ENCODE results near the gene NFYC. TPM values are rescaled to one million over a fixed set of nuclear protein-coding genes. Genes with fewer than 3 reads are reported as not detected.

NFYC gene
- total RNA-seq, 1 experiment from 2014 or later, result 63.3 TPM

DNA sequence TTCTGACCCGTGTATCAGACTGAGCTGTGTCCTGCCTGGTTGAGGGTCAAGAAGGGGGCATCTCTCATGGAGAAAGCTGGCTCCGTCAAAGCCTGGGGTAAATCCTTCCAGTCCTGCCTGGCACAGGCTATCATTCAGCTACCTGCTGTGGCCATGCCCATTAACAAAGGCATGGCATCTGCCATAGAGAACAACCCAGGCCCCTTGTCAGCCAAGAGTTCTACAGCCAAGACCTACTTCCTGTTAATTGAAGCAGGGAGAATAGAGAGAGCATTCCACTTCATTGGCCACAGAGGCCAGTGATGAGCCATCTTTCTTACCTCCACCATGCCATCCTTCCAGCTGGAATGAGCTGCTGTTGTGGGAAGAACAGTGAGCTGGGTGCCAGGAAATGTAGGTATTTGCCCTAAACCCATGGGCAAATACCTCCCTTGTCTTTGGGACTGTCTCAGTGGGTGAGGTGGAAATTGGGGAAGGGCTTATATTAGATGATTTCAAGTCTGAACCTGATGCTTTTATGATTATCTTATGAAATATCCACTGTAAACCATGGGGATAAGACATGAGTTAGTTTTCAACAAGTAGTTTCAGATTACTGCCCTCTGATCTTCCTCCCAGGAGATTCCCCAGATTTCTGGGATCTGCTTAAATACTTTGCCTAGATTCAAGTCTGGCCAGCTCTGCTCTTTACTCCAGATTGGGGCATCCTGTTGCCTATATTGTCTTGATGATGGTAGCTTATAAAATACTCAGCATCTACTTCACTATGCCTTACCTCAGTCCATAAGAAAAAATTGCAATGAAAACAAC lies 80.8 kb downstream of the NFYC start:
- Histone ChIP-seq H3K9me3 (ENCODE audit: control insufficient read depth in 1 of 2, insufficient read depth in 1 of 2, low read depth in 1 of 2, low read length in 2 of 2) (no peaks in the 10 kb centered on the region), H3K9me2 (ENCODE audit: insufficient read depth) (no peaks in the 10 kb centered on the region), H3K79me2 (ENCODE audit: insufficient read depth, low read length) (no peaks in the 10 kb centered on the region), H3K27ac (ENCODE audit: low read depth, low read length) (no peak overlapping the region), H3K27me3 (ENCODE audit: insufficient read depth, low read length) (no peaks in the 10 kb centered on the region), H4K20me1 (ENCODE audit: insufficient read depth) (no peaks in the 10 kb centered on the region), H3K4me2 (ENCODE audit: low read length) (no peak overlapping the region), H3K4me1 (ENCODE audit: control insufficient read depth in 1 of 2, insufficient read depth in 2 of 2, low read length in 2 of 2) (no peaks in the 10 kb centered on the region), H3K4me3 (replicated peaks in 1 of 2; ENCODE audit: low read depth in 1 of 2, low read length in 2 of 2) (no peak overlapping the region), H3K9ac (ENCODE audit: low read length) (no peak overlapping the region), H3K36me3 (ENCODE audit: control insufficient read depth in 1 of 2, insufficient read depth in 2 of 2, low read length in 2 of 2) (peaks cover 3 to 10% of the 10 kb centered on the region in 2 experiments; a peak in 2 of 4 replicates), H2AFZ (ENCODE audit: low read depth, low read length, poor library complexity, severe bottlenecking) (no peak overlapping the region)
- TF ChIP-seq EGR1 (IDR thresholded peaks at IDR 0.05; ENCODE audit: low read depth) (no peak), TCF7L2 (IDR thresholded peaks at IDR 0.05; ENCODE audit: borderline replicate concordance, extremely low read depth, insufficient read depth, insufficient read length) (no peak), SIN3A (IDR thresholded peaks at IDR 0.05; ENCODE audit: low read depth) (no peak), SP1 (IDR thresholded peaks at IDR 0.05; ENCODE audit: low read depth) (no peak), CEBPB (IDR thresholded peaks at IDR 0.05; ENCODE audit: low read depth) (no peak), YY1 (IDR thresholded peaks at IDR 0.05; ENCODE audit: extremely low read depth, insufficient replicate concordance, low read depth, low read length) (no peak), JUND (IDR thresholded peaks at IDR 0.05) (no peak), ZFX (IDR thresholded peaks at IDR 0.05) (no peak), MAX (IDR thresholded peaks at IDR 0.05) (no peak), SRF (IDR thresholded peaks at IDR 0.05; ENCODE audit: low read depth) (no peak)
- TF ChIP-seq, protein P1, sequence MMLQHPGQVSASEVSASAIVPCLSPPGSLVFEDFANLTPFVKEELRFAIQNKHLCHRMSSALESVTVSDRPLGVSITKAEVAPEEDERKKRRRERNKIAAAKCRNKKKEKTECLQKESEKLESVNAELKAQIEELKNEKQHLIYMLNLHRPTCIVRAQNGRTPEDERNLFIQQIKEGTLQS (IDR thresholded peaks at IDR 0.05), result no peak
- CTCF ChIA-PET, result interaction anchor here (2.1 to 5.6 kb wide), 3 partner anchors 8 to 180 kb away, joined by 7 to 42 read pairs (median 21); no protein-coding TSS in a partner anchor
- RAD21 ChIA-PET (ENCODE audit: low non-redundant PET in 1 of 2, low total read pairs in 2 of 2, uncharacterized antibody in 2 of 2, unreplicated experiment in 2 of 2), result no interaction called here
- no peak for DNase-seq (ENCODE audit: low read depth, low spot score)
- no peak for ATAC-seq
- intact Hi-C loops (cut with micrococcal nuclease), result no loop called here
- BruUV-seq (replicated peaks), result no TSS peak
- POLR2A ChIA-PET, result no interaction called here
